Chondrocyte (in vitro differentiated cells): ENCODE results near the gene FEN1. TPM values are rescaled to one million over a fixed set of nuclear protein-coding genes. Genes with fewer than 3 reads are reported as not detected.

Experiments used
- DNase-seq: peaks from one replicate; pipeline ENCODE4 v3.0.0; 2021; ENCODE audit warnings: mixed read lengths, low spot score
- H3K27ac Mint-ChIP-seq: one replicate; pipeline ENCODE4 v1.8.0; 2021; ENCODE audit warnings: mild to moderate bottlenecking, moderate library complexity, mixed read lengths; ENCODE audit not compliant: unreplicated experiment
- H3K27me3 Mint-ChIP-seq: 2 replicates; pipeline ENCODE4 v1.8.0; 2021; ENCODE audit warnings: low read depth, mixed read lengths
- H3K36me3 Mint-ChIP-seq: 2 replicates; pipeline ENCODE4 v1.8.0; 2021; ENCODE audit warnings: low read depth, mixed read lengths
- H3K4me1 Mint-ChIP-seq: 2 replicates; pipeline ENCODE4 v1.8.0; 2021; ENCODE audit warnings: low read depth, mild to moderate bottlenecking, mixed read lengths
- H3K4me3 Mint-ChIP-seq: one replicate; pipeline ENCODE4 v1.8.0; 2021; ENCODE audit warnings: mild to moderate bottlenecking, moderate library complexity, mixed read lengths; ENCODE audit not compliant: unreplicated experiment
- H3K9me3 Mint-ChIP-seq: 2 replicates; pipeline ENCODE4 v1.8.0; 2021; ENCODE audit warnings: low read depth, mixed read lengths
- total RNA-seq: library from RNA; stranded (reverse); gene quantifications from 3 replicates; pipeline ENCODE4 v1.2.1, GENCODE V29; 2021
- TF ChIP-seq, protein P1 (sequence below): fragments of 200-600 bp; sonication (generic); IDR thresholded peaks from 2 replicates; pipeline ENCODE4 v1.5.0; 2021; ENCODE audit warnings: antibody characterized with exemption, mild to moderate bottlenecking, moderate library complexity

Gene FEN1
- total RNA-seq, 1 donor from 2014 or later = 12.6 TPM

DNA sequence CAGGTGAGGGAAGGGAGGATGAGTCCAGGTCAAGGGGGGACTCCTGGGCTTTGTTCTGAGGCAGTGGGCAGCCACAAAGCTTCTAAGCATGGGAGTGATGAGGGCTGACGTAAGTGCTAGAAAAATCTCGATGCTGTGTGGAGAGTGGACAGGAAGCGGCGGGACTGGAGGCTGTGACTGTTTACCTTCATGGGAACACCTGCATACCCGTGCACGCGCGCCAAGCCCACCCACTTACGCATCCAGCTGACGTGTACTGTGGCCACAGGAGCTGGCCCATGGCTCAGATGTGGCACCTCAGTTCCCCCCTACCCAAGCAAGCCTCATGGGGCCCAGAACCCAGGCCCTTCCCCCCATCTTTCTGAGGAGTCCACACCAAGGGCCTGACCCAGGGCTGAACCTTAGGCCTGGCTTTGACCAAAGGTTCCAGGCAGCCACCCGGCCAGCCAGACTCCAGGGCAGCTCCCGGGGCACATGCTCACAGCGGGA is 26.3 kb upstream of the FEN1 start:
- H3K27me3 Mint-ChIP-seq = no peaks in the 10 kb centered on the region
- H3K4me3 Mint-ChIP-seq = no peak overlapping the region
- DNase-seq = no peak
- no peaks in the 10 kb centered on the region for H3K4me1 Mint-ChIP-seq
- no peaks in the 10 kb centered on the region for H3K36me3 Mint-ChIP-seq
- H3K27ac Mint-ChIP-seq = no peak overlapping the region
- TF ChIP-seq, protein P1, sequence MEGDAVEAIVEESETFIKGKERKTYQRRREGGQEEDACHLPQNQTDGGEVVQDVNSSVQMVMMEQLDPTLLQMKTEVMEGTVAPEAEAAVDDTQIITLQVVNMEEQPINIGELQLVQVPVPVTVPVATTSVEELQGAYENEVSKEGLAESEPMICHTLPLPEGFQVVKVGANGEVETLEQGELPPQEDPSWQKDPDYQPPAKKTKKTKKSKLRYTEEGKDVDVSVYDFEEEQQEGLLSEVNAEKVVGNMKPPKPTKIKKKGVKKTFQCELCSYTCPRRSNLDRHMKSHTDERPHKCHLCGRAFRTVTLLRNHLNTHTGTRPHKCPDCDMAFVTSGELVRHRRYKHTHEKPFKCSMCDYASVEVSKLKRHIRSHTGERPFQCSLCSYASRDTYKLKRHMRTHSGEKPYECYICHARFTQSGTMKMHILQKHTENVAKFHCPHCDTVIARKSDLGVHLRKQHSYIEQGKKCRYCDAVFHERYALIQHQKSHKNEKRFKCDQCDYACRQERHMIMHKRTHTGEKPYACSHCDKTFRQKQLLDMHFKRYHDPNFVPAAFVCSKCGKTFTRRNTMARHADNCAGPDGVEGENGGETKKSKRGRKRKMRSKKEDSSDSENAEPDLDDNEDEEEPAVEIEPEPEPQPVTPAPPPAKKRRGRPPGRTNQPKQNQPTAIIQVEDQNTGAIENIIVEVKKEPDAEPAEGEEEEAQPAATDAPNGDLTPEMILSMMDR = no peak
- no peaks in the 10 kb centered on the region for H3K9me3 Mint-ChIP-seq

DNA sequence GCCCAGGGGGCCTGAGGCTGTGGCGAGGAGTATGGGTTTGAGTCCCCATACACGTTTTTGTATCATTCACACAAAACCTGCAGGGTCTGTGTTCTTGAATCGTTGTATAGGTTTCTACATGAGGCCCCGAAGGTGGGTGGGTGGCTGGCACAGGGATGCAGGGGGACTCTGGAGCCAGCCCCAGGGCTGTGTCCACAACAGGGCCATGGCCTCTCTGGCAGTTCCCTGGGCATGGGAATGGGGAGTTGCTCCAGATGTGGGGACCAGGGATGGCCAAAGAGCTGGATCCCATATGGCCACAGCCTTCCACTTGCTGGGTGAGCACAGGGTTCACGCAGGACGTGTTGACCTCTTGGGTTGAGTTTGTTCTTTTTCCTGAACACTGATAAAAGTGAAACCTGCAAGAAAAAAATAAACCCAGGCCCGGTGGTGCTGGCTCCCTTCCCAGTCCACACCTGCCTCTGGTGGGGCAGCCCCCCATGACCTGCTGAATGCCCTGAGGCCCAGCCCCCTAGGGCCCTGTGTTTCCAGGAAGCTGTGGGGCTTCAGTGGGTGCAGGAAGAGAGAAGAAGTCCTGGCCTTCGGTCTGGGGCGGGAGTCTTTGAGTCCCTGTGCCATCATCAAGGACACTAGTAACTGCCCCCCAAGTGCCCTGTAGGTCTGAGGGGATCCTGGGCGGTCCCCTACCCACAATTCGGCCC is 24.2 kb upstream of the FEN1 start:
- no peaks in the 10 kb centered on the region for H3K9me3 Mint-ChIP-seq
- H3K36me3 Mint-ChIP-seq = no peaks in the 10 kb centered on the region
- no peak overlapping the region for H3K4me3 Mint-ChIP-seq
- no peaks in the 10 kb centered on the region for H3K4me1 Mint-ChIP-seq
- TF ChIP-seq, protein P1 = no peak
- DNase-seq = no peak
- no peak overlapping the region for H3K27ac Mint-ChIP-seq
- H3K27me3 Mint-ChIP-seq = no peaks in the 10 kb centered on the region

DNA sequence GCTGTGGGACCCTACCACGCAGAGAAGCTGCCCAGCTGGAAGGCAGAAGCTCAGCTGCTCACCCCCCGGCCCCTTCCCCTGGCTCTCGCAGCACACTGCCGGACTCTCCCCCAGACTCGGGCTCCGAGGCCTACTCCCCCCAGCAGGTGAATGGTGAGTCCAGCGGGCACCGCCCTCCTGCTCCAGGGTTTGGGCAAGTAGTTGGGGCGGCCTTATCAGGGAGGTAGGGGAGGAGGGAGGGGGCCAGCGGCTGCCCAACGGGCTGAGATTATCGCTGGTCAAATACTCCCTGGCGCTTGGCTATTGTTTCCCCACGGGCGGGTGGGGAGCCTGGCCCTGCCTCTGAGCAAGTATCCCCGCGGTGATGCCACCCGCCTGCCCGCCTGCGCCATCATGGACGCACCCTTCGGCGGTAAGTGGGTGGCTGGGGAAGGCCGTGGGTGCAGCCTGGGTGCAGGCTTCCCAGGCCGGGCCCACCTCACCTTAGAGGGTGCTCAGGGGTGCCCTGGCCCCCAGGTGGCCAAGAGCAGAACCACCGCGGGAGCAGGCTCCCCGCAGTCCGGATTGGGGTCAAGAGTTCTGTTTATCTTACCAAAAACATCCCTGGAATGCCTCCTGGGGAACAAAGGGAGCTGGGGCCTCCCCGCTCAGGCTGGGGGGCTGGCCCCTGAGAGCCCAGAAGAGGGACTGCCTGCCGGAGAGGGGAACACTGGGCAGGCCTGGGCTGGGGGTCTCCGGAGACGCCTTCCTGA is 23.4 kb upstream of the FEN1 start:
- H3K27me3 Mint-ChIP-seq = no peaks in the 10 kb centered on the region
- H3K36me3 Mint-ChIP-seq = no peaks in the 10 kb centered on the region
- no peak for DNase-seq
- H3K27ac Mint-ChIP-seq = no peak overlapping the region
- H3K4me3 Mint-ChIP-seq = no peak overlapping the region
- no peaks in the 10 kb centered on the region for H3K4me1 Mint-ChIP-seq
- no peaks in the 10 kb centered on the region for H3K9me3 Mint-ChIP-seq
- TF ChIP-seq, protein P1 = peak; percentile 50

DNA sequence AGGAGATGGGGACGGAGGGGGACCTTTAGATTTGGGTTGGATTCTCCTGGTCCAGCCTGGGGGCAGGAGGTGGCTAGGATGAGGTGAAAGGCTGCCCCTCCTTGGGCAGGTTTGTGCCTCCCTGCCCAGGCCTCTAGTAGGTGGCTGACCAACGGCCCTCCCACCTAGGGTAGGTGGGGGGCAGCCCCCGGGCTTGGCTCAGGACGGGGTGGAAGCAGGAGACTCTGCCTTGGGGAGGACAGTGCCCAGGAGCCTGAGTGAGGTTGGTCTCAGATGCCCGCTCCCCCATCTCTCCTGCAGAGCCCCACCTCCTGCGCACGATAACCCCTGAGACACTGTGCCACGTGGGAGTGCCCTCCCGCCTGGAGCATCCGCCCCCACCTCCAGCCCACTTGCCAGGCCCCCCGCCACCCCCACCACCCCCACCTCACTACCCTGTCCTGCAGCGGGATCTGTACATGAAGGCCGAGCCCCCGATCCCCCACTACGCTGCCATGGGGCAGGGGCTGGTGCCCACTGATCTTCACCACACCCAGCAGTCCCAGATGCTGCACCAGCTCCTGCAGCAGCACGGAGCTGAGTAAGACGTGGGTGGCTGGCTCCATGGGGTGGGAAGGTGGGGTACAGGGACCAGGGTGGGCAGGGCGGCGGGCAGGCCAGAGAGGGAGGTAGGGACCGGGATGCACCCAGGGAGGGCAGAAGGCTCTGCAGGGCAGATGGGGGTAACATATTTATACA is 22.6 kb upstream of the FEN1 start:
- no peaks in the 10 kb centered on the region for H3K9me3 Mint-ChIP-seq

More for the DNA sequence above, 22.6 kb upstream of the FEN1 start:
- H3K27me3 Mint-ChIP-seq = no peaks in the 10 kb centered on the region
- TF ChIP-seq, protein P1 = no peak
- no peak overlapping the region for H3K4me3 Mint-ChIP-seq
- H3K27ac Mint-ChIP-seq = no peak overlapping the region
- no peaks in the 10 kb centered on the region for H3K4me1 Mint-ChIP-seq
- no peaks in the 10 kb centered on the region for H3K36me3 Mint-ChIP-seq
- DNase-seq = no peak
